ENCODE measurements around the gene GLIPR1L2.
"Not testable (repeated sequence)": the region's sequence is repeated elsewhere in the genome, so short reads cannot be mapped to it uniquely, and the experiment has no call there.

Gene GLIPR1L2

GRCh38 chr12:75390899-75391538 is at the start of gene GLIPR1L2:
TSS of gene GLIPR1L2 (plus strand) at chr12:75391089. CDS start at chr12:75391117, 28 bp downstream.
- TF ChIP-seq CTCF (IDR thresholded peaks at IDR 0.05; ENCODE audit: control insufficient read depth, insufficient read depth, low read depth, low read length, missing control alignments): peak; percentile 91
- DNase-seq (ENCODE audit: low read depth): peak; percentile 85
- H3K4me3 ChIP-seq (ENCODE audit: control insufficient read depth, low read depth, low read length): peak within 1 kb of the TSS; percentile 58

GRCh38 chr12:75341873-75342272 is 49.0 kb upstream of the GLIPR1L2 start:
- no peak for TF ChIP-seq CTCF (IDR thresholded peaks at IDR 0.05; ENCODE audit: control insufficient read depth, insufficient read depth, low read depth, low read length, missing control alignments)
- DNase-seq (ENCODE audit: low read depth): no peak
- H3K4me3 ChIP-seq (ENCODE audit: control insufficient read depth, low read depth, low read length): no peak overlapping the region

- TF ChIP-seq CTCF (IDR thresholded peaks at IDR 0.05; ENCODE audit: control insufficient read depth, insufficient read depth, low read depth, low read length, missing control alignments): no peak
- no peak overlapping the region for H3K4me3 ChIP-seq (ENCODE audit: control insufficient read depth, low read depth, low read length)
- DNase-seq (ENCODE audit: low read depth): no peak
Observed at GRCh38 chr12:75345531-75345930, 45.4 kb upstream of the GLIPR1L2 start.

GRCh38 chr12:75346215-75346614 is 44.7 kb upstream of the GLIPR1L2 start:
- DNase-seq (ENCODE audit: low read depth); H3K4me3 ChIP-seq (ENCODE audit: control insufficient read depth, low read depth, low read length): not testable (repeated sequence)

GRCh38 chr12:75349946-75350345 is 40.9 kb upstream of the GLIPR1L2 start:
- no peak for DNase-seq (ENCODE audit: low read depth)
- TF ChIP-seq CTCF (IDR thresholded peaks at IDR 0.05; ENCODE audit: control insufficient read depth, insufficient read depth, low read depth, low read length, missing control alignments): no peak
- no peak overlapping the region for H3K4me3 ChIP-seq (ENCODE audit: control insufficient read depth, low read depth, low read length)

GRCh38 chr12:75350413-75350812 is 40.5 kb upstream of the GLIPR1L2 start:
- no peak overlapping the region for H3K4me3 ChIP-seq (ENCODE audit: control insufficient read depth, low read depth, low read length)
- DNase-seq (ENCODE audit: low read depth): no peak
- TF ChIP-seq CTCF (IDR thresholded peaks at IDR 0.05; ENCODE audit: control insufficient read depth, insufficient read depth, low read depth, low read length, missing control alignments): no peak

GRCh38 chr12:75354011-75354410 is 36.9 kb upstream of the GLIPR1L2 start:
- no peak overlapping the region for H3K4me3 ChIP-seq (ENCODE audit: control insufficient read depth, low read depth, low read length)
- TF ChIP-seq CTCF (IDR thresholded peaks at IDR 0.05; ENCODE audit: control insufficient read depth, insufficient read depth, low read depth, low read length, missing control alignments): no peak
- DNase-seq (ENCODE audit: low read depth): no peak
